WTC11 (cell line): ENCODE measurements around the gene HERC2. TPM values are rescaled to one million over a fixed set of nuclear protein-coding genes. Genes with fewer than 3 reads are reported as not detected.

ENCODE experiments used
- ATAC-seq: fragments of 200-7000 bp; cut with Tn5 transposase; 2 replicates; pipeline ENCODE4 v1.10.0; 2021; ENCODE audit warnings: mild to moderate bottlenecking, moderate library complexity
- CTCF ChIA-PET: fragments of 300-600 bp; sonication (Branson Sonifier 250); formaldehyde crosslinking; loops from one replicate; lab custom pipeline; 2021; ENCODE audit warnings: antibody characterized with exemption; lab: Charles Lee
- POLR2A ChIA-PET: fragments of 350-600 bp; sonication (Branson Sonifier 250); formaldehyde crosslinking; loops from one replicate; lab custom pipeline; 2021; ENCODE audit warnings: antibody characterized with exemption; lab: Charles Lee
- DNase-seq: peaks from one replicate; pipeline ENCODE4 v3.0.0; 2021; ENCODE audit warnings: low spot score
- H3K27ac Mint-ChIP-seq: 2 replicates; pipeline ENCODE4 v1.8.0; 2021; ENCODE audit warnings: mixed read lengths
- H3K27me3 Mint-ChIP-seq: 2 replicates; pipeline ENCODE4 v1.8.0; 2021; ENCODE audit warnings: low read depth, mild to moderate bottlenecking, moderate library complexity, mixed read lengths
- H3K36me3 Mint-ChIP-seq: 2 replicates; pipeline ENCODE4 v1.8.0; 2021; ENCODE audit warnings: mixed read lengths
- H3K4me1 Mint-ChIP-seq: 2 replicates; pipeline ENCODE4 v1.8.0; 2022; ENCODE audit warnings: mixed read lengths
- H3K4me3 Mint-ChIP-seq: 2 replicates; pipeline ENCODE4 v1.8.0; 2021; ENCODE audit warnings: mild to moderate bottlenecking, moderate library complexity, mixed read lengths
- H3K9me3 Mint-ChIP-seq: 2 replicates; pipeline ENCODE4 v1.8.0; 2021; ENCODE audit warnings: mixed read lengths
- AFF4 ChIP-seq: sonication (generic); formaldehyde crosslinking; IDR thresholded peaks from 2 replicates; pipeline ENCODE4 v1.8.1; 2023; ENCODE audit warnings: mild to moderate bottlenecking, missing genetic modification reagents, borderline replicate concordance
- ATF1 ChIP-seq: sonication (generic); formaldehyde crosslinking; IDR thresholded peaks from 2 replicates; pipeline ENCODE4 v1.8.1; 2023; ENCODE audit warnings: mild to moderate bottlenecking, moderate library complexity, missing genetic modification reagents
- ATF2 ChIP-seq: sonication (generic); formaldehyde crosslinking; IDR thresholded peaks from 2 replicates; pipeline ENCODE4 v1.8.1; 2022; ENCODE audit warnings: low read depth, missing genetic modification reagents, borderline replicate concordance
- CBFB ChIP-seq: sonication (generic); formaldehyde crosslinking; IDR thresholded peaks from 2 replicates; pipeline ENCODE4 v1.8.1; 2022; ENCODE audit warnings: mild to moderate bottlenecking, low read depth, missing genetic modification reagents
- ELF4 ChIP-seq: sonication (generic); formaldehyde crosslinking; IDR thresholded peaks from 2 replicates; pipeline ENCODE4 v1.8.1; 2022; ENCODE audit warnings: low read depth, mild to moderate bottlenecking, moderate library complexity, missing genetic modification reagents
- EMX1 ChIP-seq: fragments of 250-450 bp; sonication (Bioruptor Pico); IDR thresholded peaks from 2 replicates; pipeline ENCODE4 v1.8.0; 2021; ENCODE audit warnings: mild to moderate bottlenecking
- GABPB1 ChIP-seq: sonication (generic); formaldehyde crosslinking; IDR thresholded peaks from 2 replicates; pipeline ENCODE4 v1.8.1; 2023; ENCODE audit warnings: mild to moderate bottlenecking, missing genetic modification reagents
- IRF2 ChIP-seq: sonication (generic); formaldehyde crosslinking; IDR thresholded peaks from 2 replicates; pipeline ENCODE4 v1.8.0; 2022; ENCODE audit warnings: low read depth, missing genetic modification reagents, borderline replicate concordance
- MXD4 ChIP-seq: fragments of 250-450 bp; sonication (Bioruptor Pico); IDR thresholded peaks from 2 replicates; pipeline ENCODE4 v1.8.0; 2021; ENCODE audit warnings: mild to moderate bottlenecking, moderate library complexity, borderline replicate concordance
- NFYB ChIP-seq: sonication (generic); formaldehyde crosslinking; conservative IDR thresholded peaks from 2 replicates; pipeline ENCODE4 v1.8.0; 2022; ENCODE audit warnings: low read depth, missing genetic modification reagents
- NR1H2 ChIP-seq: sonication (generic); formaldehyde crosslinking; IDR thresholded peaks from 2 replicates; pipeline ENCODE4 v1.9.0; 2021; ENCODE audit warnings: mild to moderate bottlenecking, moderate library complexity, missing genetic modification reagents
- PRRX2 ChIP-seq: fragments of 250-450 bp; sonication (Bioruptor Pico); IDR thresholded peaks from 2 replicates; pipeline ENCODE4 v1.8.0; 2021; ENCODE audit warnings: mild to moderate bottlenecking
- SMAD3 ChIP-seq: sonication (generic); formaldehyde crosslinking; IDR thresholded peaks from 2 replicates; pipeline ENCODE4 v1.8.0; 2022; ENCODE audit warnings: missing genetic modification reagents, mild to moderate bottlenecking, borderline replicate concordance
- TP53 ChIP-seq: sonication (generic); formaldehyde crosslinking; IDR thresholded peaks from 2 replicates; pipeline ENCODE4 v1.8.1; 2023; ENCODE audit warnings: mild to moderate bottlenecking, missing genetic modification reagents
- ZBTB21 ChIP-seq: sonication (generic); formaldehyde crosslinking; IDR thresholded peaks from 2 replicates; pipeline ENCODE4 v1.8.1; 2023; ENCODE audit warnings: mild to moderate bottlenecking, missing genetic modification reagents, borderline replicate concordance
- ZNF138 ChIP-seq: sonication (generic); formaldehyde crosslinking; conservative IDR thresholded peaks from 2 replicates; pipeline ENCODE4 v1.8.1; 2022; ENCODE audit warnings: mild to moderate bottlenecking, moderate library complexity, missing genetic modification reagents
- ZNF232 ChIP-seq: sonication (generic); formaldehyde crosslinking; IDR thresholded peaks from 2 replicates; pipeline ENCODE4 v1.8.0; 2022; ENCODE audit warnings: mild to moderate bottlenecking, missing genetic modification reagents
- ZNF396 ChIP-seq: fragments of 250-450 bp; sonication (Bioruptor Pico); IDR thresholded peaks from 2 replicates; pipeline ENCODE4 v1.8.0; 2021; ENCODE audit warnings: mild to moderate bottlenecking, moderate library complexity, borderline replicate concordance
- ZNF425 ChIP-seq: fragments of 250-450 bp; sonication (Bioruptor Pico); conservative IDR thresholded peaks from 2 replicates; pipeline ENCODE4 v1.9.0; 2021; ENCODE audit warnings: mild to moderate bottlenecking
- ZNF532 ChIP-seq: fragments of 250-450 bp; sonication (Bioruptor Pico); IDR thresholded peaks from 2 replicates; pipeline ENCODE4 v1.9.0; 2021; ENCODE audit warnings: mild to moderate bottlenecking, borderline replicate concordance
- ZNF671 ChIP-seq: fragments of 250-450 bp; sonication (Bioruptor Pico); IDR thresholded peaks from 2 replicates; pipeline ENCODE4 v1.8.0; 2021; ENCODE audit warnings: mild to moderate bottlenecking
- total RNA-seq: library from RNA; stranded (reverse); gene quantifications from 3 replicates; pipeline ENCODE4 v1.2.3, GENCODE V29; 2021

The HERC2 gene
- total RNA-seq, 1 experiment from 2014 or later, result 81.5 TPM

GRCh38 chr15:28255965-28256364 lies 66.0 kb downstream of the HERC2 start:
- peaks cover 70% of the 10 kb centered on the region for H3K36me3 Mint-ChIP-seq
- peaks cover 2% of the 10 kb centered on the region for H3K4me1 Mint-ChIP-seq
- H3K4me3 Mint-ChIP-seq, result no peak overlapping the region
- DNase-seq (no peak), ATAC-seq (no peak)
- ChIA-PET POLR2A (no interaction called here), CTCF (no interaction called here)
- H3K9me3 Mint-ChIP-seq, result no peaks in the 10 kb centered on the region
- no peaks in the 10 kb centered on the region for H3K27me3 Mint-ChIP-seq
- TF ChIP-seq ELF4 (CRISPR knock-in tag) (no peak), EMX1 (CRISPR knock-in tag) (no peak), AFF4 (no peak), ZNF232 (no peak), TP53 (no peak), ZNF425 (CRISPR knock-in tag) (no peak), ATF2 (CRISPR knock-in tag) (no peak), PRRX2 (CRISPR knock-in tag) (no peak), ZBTB21 (CRISPR knock-in tag) (no peak), IRF2 (CRISPR knock-in tag) (no peak)
- H3K27ac Mint-ChIP-seq, result no peak overlapping the region

- DNase-seq (no peak), ATAC-seq (no peak)
- Mint-ChIP-seq H3K9me3 (peaks cover 5% of the 10 kb centered on the region), H3K36me3 (peaks cover 78% of the 10 kb centered on the region), H3K4me3 (no peak overlapping the region), H3K27me3 (no peaks in the 10 kb centered on the region), H3K4me1 (no peaks in the 10 kb centered on the region), H3K27ac (no peak overlapping the region)
- TF ChIP-seq ZNF138 (CRISPR knock-in tag), result no peak
- no peak for TF ChIP-seq CBFB (CRISPR knock-in tag)
- no peak for TF ChIP-seq ZNF396 (CRISPR knock-in tag)
- TF ChIP-seq NFYB, result no peak
- no peak for TF ChIP-seq PRRX2 (CRISPR knock-in tag)
- no peak for TF ChIP-seq ZNF671 (CRISPR knock-in tag)
- TF ChIP-seq ATF1 (CRISPR knock-in tag), result no peak
- no peak for TF ChIP-seq ZNF532 (CRISPR knock-in tag)
- no peak for TF ChIP-seq MXD4 (CRISPR knock-in tag)
- no peak for TF ChIP-seq ATF2 (CRISPR knock-in tag)
- no peak for TF ChIP-seq SMAD3 (CRISPR knock-in tag)
- no peak for TF ChIP-seq NR1H2 (CRISPR knock-in tag)
- TF ChIP-seq GABPB1 (CRISPR knock-in tag), result no peak
- CTCF ChIA-PET, result no interaction called here
- POLR2A ChIA-PET, result no interaction called here
These were observed 69.1 kb downstream of the HERC2 start for GRCh38 chr15:28252831-28253230.
